Measurements from ENCODE around the gene HOXB13. TPM values are rescaled to one million over a fixed set of nuclear protein-coding genes. Genes with fewer than 3 reads are reported as not detected.

Gene HOXB13
- total RNA-seq, 2 experiments from 2014 or later: not detected

GRCh38 chr17:48676963-48677558 lies 51.5 kb downstream of the HOXB13 start:
- Mint-ChIP-seq H3K27ac (no peak overlapping the region), H3K4me1 (ENCODE audit: low read depth) (no peaks in the 10 kb centered on the region), H3K36me3 (ENCODE audit: low read depth) (no peaks in the 10 kb centered on the region), H3K9me3 (no peaks in the 10 kb centered on the region), H3K27me3 (peaks cover 75% of the 10 kb centered on the region), H3K4me3 (no peak overlapping the region)
- H3K27ac ChIP-seq (ENCODE audit: low read depth in 1 of 2, low read length in 2 of 2): no peak overlapping the region
- peaks cover 8% of the 10 kb centered on the region for H3K4me1 ChIP-seq (ENCODE audit: insufficient read depth, low read length)
- H3K36me3 ChIP-seq (ENCODE audit: insufficient read depth, low read length): no peaks in the 10 kb centered on the region
- CTCF ChIA-PET: interaction anchor here (1.8 kb wide), 1 partner anchor 69 kb away, joined by 6 read pairs; no protein-coding TSS in a partner anchor
- no peak for DNase-seq
- TF ChIP-seq CTCF (IDR thresholded peaks at IDR 0.05): no peak
- intact Hi-C loops (cut with DNase I, micrococcal nuclease): loop anchor here (5.0 to 10.0 kb wide), 2 partner anchors 355 to 618 kb away; no protein-coding TSS in a partner anchor
- H3K4me3 ChIP-seq (ENCODE audit: low read length): no peak overlapping the region
- ATAC-seq (ENCODE audit: poor library complexity): no peak
- H3K9me3 ChIP-seq (ENCODE audit: control insufficient read depth in 1 of 2, insufficient read depth in 1 of 2, low read length in 2 of 2): no peaks in the 10 kb centered on the region
- POLR2A ChIA-PET: no interaction called here
- H3K27me3 ChIP-seq (ENCODE audit: control insufficient read depth in 1 of 2, insufficient read depth in 2 of 2, low read length in 2 of 2): peaks cover 15 to 18% of the 10 kb centered on the region in 2 experiments

Small RNAs within 50 kb of the gene (microRNA-seq; reads per million reads assigned to microRNA genes)
- not detected for gene MIR3185 (ENCODE audit: borderline microRNAs expressed, borderline replicate concordance)

Other genes starting within 250 kb of the HOXB13 start
- gene HOXB1, start 197.7 kb downstream of the HOXB13 start, total RNA-seq: not detected
- 1 to 10 TPM; 4.8 to 4.9 TPM for gene HOXB2, start 183.6 kb downstream of the HOXB13 start, total RNA-seq
- under 1 TPM; 0.16 to 0.17 TPM for gene HOXB4, start 150.4 kb downstream of the HOXB13 start, total RNA-seq
- gene HOXB3, start 138.5 kb downstream of the HOXB13 start, total RNA-seq: under 1 TPM; 0.25 to 0.36 TPM
- gene HOXB5, start 135.0 kb downstream of the HOXB13 start, total RNA-seq: not detected
- not detected for gene HOXB6, start 123.8 kb downstream of the HOXB13 start, total RNA-seq
- gene HOXB7, start 117.7 kb downstream of the HOXB13 start, total RNA-seq: not detected
- gene HOXB8, start 113.5 kb downstream of the HOXB13 start, total RNA-seq: not detected
- not detected for gene HOXB9, start 102.4 kb downstream of the HOXB13 start, total RNA-seq
- not detected for gene PRAC1, start 6.2 kb downstream of the HOXB13 start, total RNA-seq
- gene PRAC2, start 5.6 kb downstream of the HOXB13 start, total RNA-seq: not detected
- not detected for gene TTLL6, start 88.5 kb upstream of the HOXB13 start, total RNA-seq
- gene CALCOCO2, start 102.3 kb upstream of the HOXB13 start, total RNA-seq: 100 to 1,000 TPM; 140 to 142 TPM
- gene ATP5MC1, start 164.0 kb upstream of the HOXB13 start, total RNA-seq: 10 to 100 TPM; 11.8 to 13.9 TPM
- gene UBE2Z, start 179.7 kb upstream of the HOXB13 start, total RNA-seq: 10 to 100 TPM; 60.5 to 61.6 TPM
- gene SNF8, start 216.1 kb upstream of the HOXB13 start, total RNA-seq: 10 to 100 TPM; 53.8 to 57.4 TPM
- not detected for gene GIP, start 239.8 kb upstream of the HOXB13 start, total RNA-seq